ENCODE data around the gene NEK7. TPM values are rescaled to one million over a fixed set of nuclear protein-coding genes. Genes with fewer than 3 reads are reported as not detected.

The NEK7 gene
- total and polyA plus RNA-seq, 9 of the 15 experiments (the other 6 are each of a cell fraction or from before 2014, with no cell fraction given), result 8.5 to 37.3 (median 27.7) TPM

DNA sequence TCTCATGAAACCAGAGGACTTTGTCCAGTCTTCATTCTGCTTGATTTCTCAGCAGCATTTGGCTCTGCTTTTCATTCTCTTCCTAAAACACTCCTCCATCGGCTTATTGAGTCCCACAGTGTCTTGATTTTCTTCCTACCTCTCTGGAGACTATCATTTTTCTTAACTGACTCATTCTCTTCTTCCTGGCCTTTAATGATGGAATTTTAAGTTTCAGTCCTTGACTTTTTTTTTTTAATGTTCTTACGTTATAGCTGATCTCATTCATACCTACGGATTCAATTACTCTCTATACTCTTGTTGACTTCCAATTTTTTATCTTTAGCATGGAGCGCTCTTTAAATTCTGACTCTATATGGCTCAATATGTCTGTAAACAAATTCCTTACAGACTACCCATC, 111.1 kb downstream of the NEK7 start (continued):
- TF ChIP-seq, protein P1, sequence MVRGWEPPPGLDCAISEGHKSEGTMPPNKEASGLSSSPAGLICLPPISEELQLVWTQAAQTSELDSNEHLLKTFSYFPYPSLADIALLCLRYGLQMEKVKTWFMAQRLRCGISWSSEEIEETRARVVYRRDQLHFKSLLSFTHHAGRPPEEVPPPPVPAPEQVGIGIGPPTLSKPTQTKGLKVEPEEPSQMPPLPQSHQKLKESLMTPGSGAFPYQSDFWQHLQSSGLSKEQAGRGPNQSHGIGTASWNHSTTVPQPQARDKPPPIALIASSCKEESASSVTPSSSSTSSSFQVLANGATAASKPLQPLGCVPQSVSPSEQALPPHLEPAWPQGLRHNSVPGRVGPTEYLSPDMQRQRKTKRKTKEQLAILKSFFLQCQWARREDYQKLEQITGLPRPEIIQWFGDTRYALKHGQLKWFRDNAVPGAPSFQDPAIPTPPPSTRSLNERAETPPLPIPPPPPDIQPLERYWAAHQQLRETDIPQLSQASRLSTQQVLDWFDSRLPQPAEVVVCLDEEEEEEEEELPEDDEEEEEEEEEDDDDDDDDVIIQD (CRISPR knock-in tag; IDR thresholded peaks at IDR 0.05), result no peak
- TF ChIP-seq PHF20 (IDR thresholded peaks at IDR 0.05; ENCODE audit: partially characterized antibody), result no peak
- TF ChIP-seq ARID1B (IDR thresholded peaks at IDR 0.05), result no peak
- no peak for TF ChIP-seq ARNT (IDR thresholded peaks at IDR 0.05)
- no peak for TF ChIP-seq ZNF445 (CRISPR knock-in tag; IDR thresholded peaks at IDR 0.05; ENCODE audit: low read depth)
- TF ChIP-seq ZNF316 (IDR thresholded peaks at IDR 0.05), result no peak
- TF ChIP-seq MCM5 (IDR thresholded peaks at IDR 0.05; ENCODE audit: low read depth), result no peak
- no peak for TF ChIP-seq POLR2G (IDR thresholded peaks at IDR 0.05; ENCODE audit: low read depth, low read length)
- no peak for TF ChIP-seq YY1 (IDR thresholded peaks at IDR 0.05; ENCODE audit: borderline replicate concordance in 1 of 3, control insufficient read depth in 1 of 3, extremely low read depth in 1 of 3, insufficient read depth in 3 of 3, insufficient read length in 1 of 3, insufficient replicate concordance in 2 of 3, low read depth in 1 of 3, low read length in 2 of 3)
- no peak for TF ChIP-seq ZNF280B (CRISPR knock-in tag; IDR thresholded peaks at IDR 0.05)
- TF ChIP-seq, protein P2, sequence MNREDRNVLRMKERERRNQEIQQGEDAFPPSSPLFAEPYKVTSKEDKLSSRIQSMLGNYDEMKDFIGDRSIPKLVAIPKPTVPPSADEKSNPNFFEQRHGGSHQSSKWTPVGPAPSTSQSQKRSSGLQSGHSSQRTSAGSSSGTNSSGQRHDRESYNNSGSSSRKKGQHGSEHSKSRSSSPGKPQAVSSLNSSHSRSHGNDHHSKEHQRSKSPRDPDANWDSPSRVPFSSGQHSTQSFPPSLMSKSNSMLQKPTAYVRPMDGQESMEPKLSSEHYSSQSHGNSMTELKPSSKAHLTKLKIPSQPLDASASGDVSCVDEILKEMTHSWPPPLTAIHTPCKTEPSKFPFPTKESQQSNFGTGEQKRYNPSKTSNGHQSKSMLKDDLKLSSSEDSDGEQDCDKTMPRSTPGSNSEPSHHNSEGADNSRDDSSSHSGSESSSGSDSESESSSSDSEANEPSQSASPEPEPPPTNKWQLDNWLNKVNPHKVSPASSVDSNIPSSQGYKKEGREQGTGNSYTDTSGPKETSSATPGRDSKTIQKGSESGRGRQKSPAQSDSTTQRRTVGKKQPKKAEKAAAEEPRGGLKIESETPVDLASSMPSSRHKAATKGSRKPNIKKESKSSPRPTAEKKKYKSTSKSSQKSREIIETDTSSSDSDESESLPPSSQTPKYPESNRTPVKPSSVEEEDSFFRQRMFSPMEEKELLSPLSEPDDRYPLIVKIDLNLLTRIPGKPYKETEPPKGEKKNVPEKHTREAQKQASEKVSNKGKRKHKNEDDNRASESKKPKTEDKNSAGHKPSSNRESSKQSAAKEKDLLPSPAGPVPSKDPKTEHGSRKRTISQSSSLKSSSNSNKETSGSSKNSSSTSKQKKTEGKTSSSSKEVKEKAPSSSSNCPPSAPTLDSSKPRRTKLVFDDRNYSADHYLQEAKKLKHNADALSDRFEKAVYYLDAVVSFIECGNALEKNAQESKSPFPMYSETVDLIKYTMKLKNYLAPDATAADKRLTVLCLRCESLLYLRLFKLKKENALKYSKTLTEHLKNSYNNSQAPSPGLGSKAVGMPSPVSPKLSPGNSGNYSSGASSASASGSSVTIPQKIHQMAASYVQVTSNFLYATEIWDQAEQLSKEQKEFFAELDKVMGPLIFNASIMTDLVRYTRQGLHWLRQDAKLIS (CRISPR knock-in tag; IDR thresholded peaks at IDR 0.05), result no peak
